Peyer's patch (tissue), 4 donors: ENCODE measurements around the gene PKNOX2. TPM values are rescaled to one million over a fixed set of nuclear protein-coding genes. Genes with fewer than 3 reads are reported as not detected.

Experiments used
- DNase-seq, 3 donors: peaks; one replicate each; pipeline ENCODE4 v3.0.0-alpha.2; 2017 to 2019
- H3K27ac ChIP-seq, 4 donors: fragments of 200-600 bp; sonication (generic); one replicate each; pipeline ENCODE4 v1.5.1; 2016 to 2019
- H3K27me3 ChIP-seq, 2 donors: fragments of 200-600 bp; sonication (generic); one replicate each; pipeline ENCODE4 v1.5.1; 2019
- H3K36me3 ChIP-seq, 3 donors: fragments of 200-600 bp; sonication (generic); one replicate each; pipeline ENCODE4 v1.5.1; 2016 to 2019
- H3K4me1 ChIP-seq, 4 donors: fragments of 200-600 bp; sonication (generic); one replicate each; pipeline ENCODE4 v1.5.1; 2016 to 2019
- H3K4me3 ChIP-seq, 4 donors: fragments of 200-600 bp; sonication (generic); 1 replicate in 3 of 4; 2 replicates in 1 of 4; pipeline ENCODE4 v1.5.1; 2016 to 2019; ENCODE audit warnings: mild to moderate bottlenecking in 1 of 4
- H3K9me3 ChIP-seq, 4 donors: fragments of 200-600 bp; sonication (generic); one replicate each; pipeline ENCODE4 v1.5.1; 2016 to 2019; ENCODE audit warnings: mild to moderate bottlenecking in 1 of 4
- CTCF ChIP-seq, 6 experiments: fragments of 450-650 bp in 4 of 6; fragments of 200-600 bp in 2 of 6; sonication (generic) in 1 of 6; IDR thresholded peaks; one replicate each; pipeline ENCODE4 v1.5.1; 2017 to 2019; ENCODE audit warnings: antibody characterized with exemption in 6 of 6, mild to moderate bottlenecking in 3 of 6, moderate library complexity in 1 of 6
- POLR2A ChIP-seq, 2 donors: fragments of 450-650 bp; IDR thresholded peaks; one replicate each; pipeline ENCODE4 v1.5.1; 2017; ENCODE audit warnings: antibody characterized with exemption in 2 of 2, mild to moderate bottlenecking in 2 of 2, moderate library complexity in 2 of 2
- total RNA-seq, 4 donors: library from RNA; depleted of rRNA; stranded (reverse); fragments of >200 nt; gene quantifications; one replicate each; pipeline ENCODE4 v1.1.0, GENCODE V29; 2016

The PKNOX2 gene
- total RNA-seq, 4 donors from 2014 or later = 1.4 to 8.3 TPM; not detected in 2

DNA sequence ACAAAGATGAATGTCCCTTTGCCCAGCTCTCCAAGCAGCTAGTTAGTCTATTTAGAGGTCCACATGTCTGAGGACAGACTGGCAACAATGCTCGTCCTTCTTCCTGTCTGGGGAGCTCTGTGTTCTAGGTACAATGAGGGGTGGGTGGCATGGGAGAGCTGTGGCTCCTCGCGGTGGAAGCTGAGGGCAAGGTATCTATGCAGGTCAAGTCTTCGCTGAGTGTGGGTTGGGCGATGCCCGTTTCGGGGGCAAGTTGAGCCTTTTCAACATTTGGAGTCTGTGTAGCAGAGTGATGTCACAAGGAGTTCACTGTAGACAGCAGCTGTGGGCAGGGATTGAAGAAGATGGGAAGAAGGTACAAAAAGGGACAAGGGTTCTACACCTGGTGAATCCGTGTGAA is 168.3 kb downstream of the PKNOX2 start:
- no peaks in the 10 kb centered on the region for H3K27me3 ChIP-seq
- DNase-seq = no peak
- no peak overlapping the region for H3K4me3 ChIP-seq
- H3K36me3 ChIP-seq = no peaks in the 10 kb centered on the region
- TF ChIP-seq CTCF (IDR thresholded peaks at IDR 0.05) (no peak), POLR2A (IDR thresholded peaks at IDR 0.05) (no peak)
- no peaks in the 10 kb centered on the region for H3K9me3 ChIP-seq
- H3K4me1 ChIP-seq = no peaks in the 10 kb centered on the region
- H3K27ac ChIP-seq = no peak overlapping the region

DNA sequence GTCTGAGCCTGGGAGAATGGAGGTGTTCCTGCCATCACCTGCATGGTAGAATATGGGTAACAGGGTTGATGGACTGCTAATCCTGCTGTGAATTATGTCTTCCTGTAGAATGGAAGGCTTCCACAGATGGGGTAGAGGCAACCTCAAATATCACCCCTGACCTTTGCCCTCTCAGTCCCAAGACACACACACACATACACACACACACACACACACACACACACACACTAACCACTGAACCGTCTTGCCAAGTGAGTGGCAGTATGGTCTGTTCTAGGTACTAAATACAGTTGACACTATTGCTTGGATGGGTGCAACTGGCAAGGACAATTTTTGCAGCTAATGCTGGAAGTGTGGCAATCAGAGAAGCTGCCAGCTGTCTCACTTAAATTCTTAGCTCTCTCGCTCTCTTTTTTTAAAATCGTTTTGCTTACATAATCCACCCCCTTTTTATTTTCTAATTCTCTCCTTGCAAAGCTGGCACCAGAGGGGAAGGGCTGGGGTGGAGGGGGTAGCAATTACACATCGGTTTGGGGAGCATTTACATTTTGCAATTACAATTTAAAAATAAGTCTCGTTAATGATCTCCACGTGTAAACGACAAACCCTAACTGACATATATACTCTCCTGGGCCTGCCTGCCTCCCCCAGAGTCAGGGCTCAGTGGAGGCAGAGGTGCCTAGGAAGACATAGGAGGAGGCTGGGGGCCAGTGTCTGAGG is 169.0 kb downstream of the PKNOX2 start:
- DNase-seq = no peak
- no peak overlapping the region for H3K4me3 ChIP-seq

DNA sequence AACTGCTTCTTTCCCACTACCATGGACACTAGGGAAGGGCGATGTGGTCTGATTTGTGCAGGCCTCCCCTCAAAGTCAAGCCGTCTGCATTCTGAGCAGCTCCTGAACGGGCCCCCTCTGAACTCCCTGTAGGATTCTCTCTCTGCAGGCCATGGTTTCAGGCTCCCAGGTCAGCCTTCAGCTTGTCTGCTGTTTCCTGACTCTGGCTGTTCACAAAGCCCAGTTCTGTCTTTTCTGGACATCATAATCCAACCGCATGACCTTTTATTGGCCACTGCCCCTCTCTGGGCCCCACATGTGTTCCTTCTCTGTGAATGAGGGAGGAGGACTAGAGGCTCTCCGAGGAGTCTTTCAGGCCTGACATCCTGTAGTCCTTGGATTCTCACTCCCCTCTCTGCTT is 170.6 kb downstream of the PKNOX2 start:
- H3K36me3 ChIP-seq = no peaks in the 10 kb centered on the region
- no peak for TF ChIP-seq CTCF (IDR thresholded peaks at IDR 0.05)
- TF ChIP-seq POLR2A (IDR thresholded peaks at IDR 0.05) = no peak
- H3K27me3 ChIP-seq = no peaks in the 10 kb centered on the region
- no peaks in the 10 kb centered on the region for H3K9me3 ChIP-seq
- H3K27ac ChIP-seq = no peak overlapping the region
- H3K4me1 ChIP-seq = no peaks in the 10 kb centered on the region
- no peak overlapping the region for H3K4me3 ChIP-seq
- DNase-seq = no peak

More for the DNA sequence above, 169.0 kb downstream of the PKNOX2 start:
- H3K36me3 ChIP-seq = no peaks in the 10 kb centered on the region
- no peaks in the 10 kb centered on the region for H3K27me3 ChIP-seq
- TF ChIP-seq CTCF (IDR thresholded peaks at IDR 0.05) = no peak
- TF ChIP-seq POLR2A (IDR thresholded peaks at IDR 0.05) = no peak
- H3K4me1 ChIP-seq = no peaks in the 10 kb centered on the region
- H3K27ac ChIP-seq = no peak overlapping the region
- no peaks in the 10 kb centered on the region for H3K9me3 ChIP-seq

DNA sequence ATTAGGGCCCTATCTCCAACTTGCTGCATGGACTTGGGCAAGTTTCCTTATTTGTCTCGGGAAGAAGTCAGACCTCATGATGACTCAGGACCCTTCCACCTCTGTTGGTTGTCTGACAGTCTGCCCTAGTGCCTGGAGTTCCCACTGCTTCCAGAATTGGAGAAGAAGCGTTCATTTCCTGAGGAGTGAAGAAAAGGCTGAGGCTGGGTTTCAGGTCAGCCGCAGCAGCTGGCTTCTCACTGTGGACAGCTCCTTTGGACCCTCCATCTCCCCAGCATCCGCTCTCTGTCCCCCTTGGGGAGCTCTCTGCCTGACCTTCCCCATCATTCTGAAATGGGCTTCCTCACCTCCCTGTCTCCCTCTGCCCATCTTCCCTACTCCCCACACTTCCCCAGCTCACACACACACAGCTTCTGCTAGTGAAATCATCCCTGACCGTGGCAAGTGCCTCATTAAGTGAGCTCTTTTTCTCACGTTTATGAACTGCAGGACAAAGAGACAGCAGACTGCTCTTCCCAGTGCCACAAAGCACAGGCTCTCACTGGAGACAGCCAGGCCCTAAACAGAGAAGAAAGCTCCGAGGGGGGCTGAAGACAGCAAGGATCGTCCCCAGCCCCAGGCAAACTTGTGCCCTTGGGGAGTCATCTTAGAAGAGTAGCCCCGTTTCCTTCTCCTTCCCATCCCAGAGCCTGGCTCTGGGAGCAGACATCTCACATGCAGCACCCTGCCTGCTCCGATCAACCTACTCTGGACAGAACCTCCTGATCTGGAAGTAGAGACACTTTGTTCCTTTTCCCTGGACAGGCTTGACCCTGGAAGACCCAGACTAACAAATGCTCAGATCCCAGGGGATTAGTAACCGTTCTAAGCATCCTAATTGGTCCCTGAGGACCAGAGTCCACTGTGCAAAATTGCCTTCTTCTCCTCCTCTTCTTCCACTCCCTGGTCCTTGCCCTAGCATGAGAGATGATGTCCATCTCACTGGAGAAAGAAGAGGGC is 173.6 kb downstream of the PKNOX2 start:
- Histone ChIP-seq H3K27me3 (no peaks in the 10 kb centered on the region), H3K4me3 (no peak overlapping the region), H3K4me1 (no peaks in the 10 kb centered on the region), H3K9me3 (no peaks in the 10 kb centered on the region), H3K36me3 (no peaks in the 10 kb centered on the region), H3K27ac (peak overlapping the region; percentile 1 to 75 (median 44))
- DNase-seq = no peak
- no peak for TF ChIP-seq CTCF (IDR thresholded peaks at IDR 0.05)
- TF ChIP-seq POLR2A (IDR thresholded peaks at IDR 0.05) = no peak

DNA sequence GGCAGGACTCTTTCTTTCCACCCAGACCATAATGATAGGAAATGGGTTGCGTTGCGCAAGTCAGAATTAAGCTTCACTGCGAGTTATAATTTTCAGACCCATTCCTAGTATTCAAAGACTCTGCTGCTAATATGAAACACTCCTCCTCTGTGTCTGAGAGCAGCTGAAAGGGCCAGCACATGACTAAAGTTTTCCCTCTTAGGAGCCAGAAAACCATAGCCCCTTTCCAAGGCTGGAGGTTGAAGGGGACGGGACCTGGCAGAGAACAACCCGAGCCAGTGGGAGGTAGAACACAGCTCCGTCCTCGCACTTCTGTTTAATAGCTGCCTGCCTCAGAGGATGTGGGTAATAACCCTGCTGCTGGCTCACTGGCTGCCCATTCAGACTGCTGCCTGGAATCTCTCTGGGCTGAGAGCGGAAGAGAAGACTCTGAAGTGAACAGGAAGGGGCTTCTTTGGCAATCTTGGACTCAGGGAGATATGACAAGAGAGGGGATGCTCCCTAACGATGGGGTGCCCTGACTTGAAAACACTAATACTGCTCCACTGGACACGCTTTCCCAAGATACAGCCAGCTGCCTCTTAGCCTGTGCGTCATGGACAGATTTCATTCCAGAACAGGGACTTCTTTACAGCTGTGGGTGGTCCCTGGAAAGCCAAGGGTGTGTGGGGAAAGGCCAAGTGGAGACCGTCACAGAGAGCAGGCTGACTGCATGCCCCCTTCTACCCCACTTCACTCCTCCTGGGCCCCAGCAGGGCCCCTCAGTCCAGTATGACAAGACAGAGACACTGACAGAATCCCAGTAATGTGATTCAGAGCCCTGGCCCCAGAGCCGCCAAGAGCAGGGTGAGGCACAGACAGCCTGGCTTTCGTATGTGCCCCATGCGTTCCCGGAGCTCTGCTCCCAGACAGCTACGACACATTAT is 174.6 kb downstream of the PKNOX2 start:
- Histone ChIP-seq H3K27ac (peak overlapping the region; percentile 1 to 75 (median 44)), H3K27me3 (no peaks in the 10 kb centered on the region), H3K4me3 (no peak overlapping the region), H3K36me3 (no peaks in the 10 kb centered on the region), H3K4me1 (no peaks in the 10 kb centered on the region), H3K9me3 (no peaks in the 10 kb centered on the region)
- TF ChIP-seq POLR2A (IDR thresholded peaks at IDR 0.05) (no peak), CTCF (IDR thresholded peaks at IDR 0.05) (no peak)
- DNase-seq = no peak
